SIG-M5 (cell line): ENCODE measurements around the gene FBXO47.
"Not testable (repeated sequence)": the region's sequence is repeated elsewhere in the genome, so short reads cannot be mapped to it uniquely, and the experiment has no call there.

ENCODE experiments used
- DNase-seq: peaks from one replicate; lab custom pipeline; 2025; lab: John Stamatoyannopoulos, UW

The FBXO47 gene

GRCh38 chr17:38922538-38923297 is 44.5 kb downstream of the FBXO47 start:
- DNase-seq, result no peak

- DNase-seq, result no peak
Observed at GRCh38 chr17:38921756-38922411, 45.3 kb downstream of the FBXO47 start.

- DNase-seq, result no peak
Observed at GRCh38 chr17:38920374-38921291, 46.6 kb downstream of the FBXO47 start.

- DNase-seq, result no peak
Observed at GRCh38 chr17:38919316-38920078, 47.7 kb downstream of the FBXO47 start.

- no peak for DNase-seq
Observed at GRCh38 chr17:38918916-38919315, 48.3 kb downstream of the FBXO47 start.

- DNase-seq, result no peak
Observed at GRCh38 chr17:38918129-38918913, 48.9 kb downstream of the FBXO47 start.

GRCh38 chr17:38917259-38917658 is 49.9 kb downstream of the FBXO47 start:
- DNase-seq, result no peak

GRCh38 chr17:38916771-38917170 is 50.4 kb downstream of the FBXO47 start:
- DNase-seq, result no peak

GRCh38 chr17:38915639-38915995 is 51.6 kb downstream of the FBXO47 start:
- DNase-seq, result no peak

GRCh38 chr17:38914741-38915638 is 52.2 kb downstream of the FBXO47 start:
- no peak for DNase-seq

- no peak for DNase-seq
Observed at GRCh38 chr17:38912221-38912813, 54.9 kb downstream of the FBXO47 start.

- DNase-seq, result not testable (repeated sequence)
Observed at GRCh38 chr17:38911731-38912081, 55.5 kb downstream of the FBXO47 start.

GRCh38 chr17:38911081-38911730 is 56.0 kb downstream of the FBXO47 start:
- DNase-seq, result no peak

- DNase-seq, result no peak
Observed at GRCh38 chr17:38910325-38910724, 56.9 kb downstream of the FBXO47 start.

GRCh38 chr17:38908676-38909181 is 58.5 kb downstream of the FBXO47 start:
- DNase-seq, result no peak

- DNase-seq, result no peak
Observed at GRCh38 chr17:38907930-38908675, 59.1 kb downstream of the FBXO47 start.

GRCh38 chr17:38906460-38907228 is 60.6 kb downstream of the FBXO47 start:
- no peak for DNase-seq
